HepG2 (cell line): ENCODE data around the gene GDA.

Experiments
- AGO2 ChIP-seq: fragments of 200-400 bp; formaldehyde crosslinking; optimal IDR thresholded peaks from 2 replicates; pipeline ENCODE3; 2017; ENCODE audit warnings: mild to moderate bottlenecking, low read depth, low read length, moderate library complexity
- JUNB ChIP-seq: sonication (generic); formaldehyde crosslinking; IDR thresholded peaks from 2 replicates; pipeline ENCODE4 v1.8.0; 2022; ENCODE audit warnings: missing genetic modification reagents, mild to moderate bottlenecking, borderline replicate concordance
- KAT2B ChIP-seq: fragments of 150-350 bp; IDR thresholded peaks from 2 replicates; pipeline ENCODE4 v1.6.1; 2014; ENCODE audit warnings: low read depth, low read length, borderline replicate concordance
- MED13 ChIP-seq: sonication (generic); formaldehyde crosslinking; IDR thresholded peaks from 2 replicates; pipeline ENCODE4 v1.5.0; 2020; ENCODE audit warnings: missing genetic modification reagents
- MIER3 ChIP-seq: IDR thresholded peaks from 2 replicates; pipeline ENCODE4 v1.6.1; 2016; ENCODE audit warnings: missing compliant biosample characterization, borderline replicate concordance
- TF ChIP-seq, protein P1 (sequence below): sonication (generic); formaldehyde crosslinking; IDR thresholded peaks from 2 replicates; pipeline ENCODE4 v1.5.0; 2020; ENCODE audit warnings: mild to moderate bottlenecking, missing genetic modification reagents, moderate library complexity
- TF ChIP-seq, protein P2 (sequence below): sonication (generic); formaldehyde crosslinking; conservative IDR thresholded peaks from 2 replicates; pipeline ENCODE4 v1.5.0; 2020; ENCODE audit warnings: missing genetic modification reagents

DNA sequence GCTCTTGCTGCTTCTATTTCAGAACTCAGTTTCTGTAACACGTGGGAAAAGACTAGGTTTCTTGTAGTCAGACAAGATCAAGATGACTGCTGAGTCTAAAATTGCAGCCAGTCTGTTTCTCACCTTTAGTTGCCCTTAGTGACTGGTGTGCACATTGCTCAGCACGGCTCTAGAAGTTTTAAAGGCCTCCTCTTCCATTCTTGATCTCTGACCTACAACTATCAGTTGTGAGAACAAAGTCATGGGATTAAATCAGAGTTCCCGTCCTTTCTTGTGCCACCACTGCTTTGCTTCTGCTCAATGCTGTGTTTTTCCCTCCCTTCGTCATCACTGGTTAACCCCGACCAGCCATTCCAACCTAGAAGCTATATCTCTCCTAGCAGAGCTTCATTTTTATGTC is 52.8 kb downstream of the GDA start:
- TF ChIP-seq, protein P1, sequence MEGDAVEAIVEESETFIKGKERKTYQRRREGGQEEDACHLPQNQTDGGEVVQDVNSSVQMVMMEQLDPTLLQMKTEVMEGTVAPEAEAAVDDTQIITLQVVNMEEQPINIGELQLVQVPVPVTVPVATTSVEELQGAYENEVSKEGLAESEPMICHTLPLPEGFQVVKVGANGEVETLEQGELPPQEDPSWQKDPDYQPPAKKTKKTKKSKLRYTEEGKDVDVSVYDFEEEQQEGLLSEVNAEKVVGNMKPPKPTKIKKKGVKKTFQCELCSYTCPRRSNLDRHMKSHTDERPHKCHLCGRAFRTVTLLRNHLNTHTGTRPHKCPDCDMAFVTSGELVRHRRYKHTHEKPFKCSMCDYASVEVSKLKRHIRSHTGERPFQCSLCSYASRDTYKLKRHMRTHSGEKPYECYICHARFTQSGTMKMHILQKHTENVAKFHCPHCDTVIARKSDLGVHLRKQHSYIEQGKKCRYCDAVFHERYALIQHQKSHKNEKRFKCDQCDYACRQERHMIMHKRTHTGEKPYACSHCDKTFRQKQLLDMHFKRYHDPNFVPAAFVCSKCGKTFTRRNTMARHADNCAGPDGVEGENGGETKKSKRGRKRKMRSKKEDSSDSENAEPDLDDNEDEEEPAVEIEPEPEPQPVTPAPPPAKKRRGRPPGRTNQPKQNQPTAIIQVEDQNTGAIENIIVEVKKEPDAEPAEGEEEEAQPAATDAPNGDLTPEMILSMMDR (CRISPR knock-in tag) = no peak
- no peak for TF ChIP-seq AGO2
- TF ChIP-seq JUNB = no peak
- TF ChIP-seq KAT2B = no peak
- TF ChIP-seq MED13 (CRISPR knock-in tag) = no peak
- no peak for TF ChIP-seq MIER3 (CRISPR knock-in tag)
- TF ChIP-seq, protein P2, sequence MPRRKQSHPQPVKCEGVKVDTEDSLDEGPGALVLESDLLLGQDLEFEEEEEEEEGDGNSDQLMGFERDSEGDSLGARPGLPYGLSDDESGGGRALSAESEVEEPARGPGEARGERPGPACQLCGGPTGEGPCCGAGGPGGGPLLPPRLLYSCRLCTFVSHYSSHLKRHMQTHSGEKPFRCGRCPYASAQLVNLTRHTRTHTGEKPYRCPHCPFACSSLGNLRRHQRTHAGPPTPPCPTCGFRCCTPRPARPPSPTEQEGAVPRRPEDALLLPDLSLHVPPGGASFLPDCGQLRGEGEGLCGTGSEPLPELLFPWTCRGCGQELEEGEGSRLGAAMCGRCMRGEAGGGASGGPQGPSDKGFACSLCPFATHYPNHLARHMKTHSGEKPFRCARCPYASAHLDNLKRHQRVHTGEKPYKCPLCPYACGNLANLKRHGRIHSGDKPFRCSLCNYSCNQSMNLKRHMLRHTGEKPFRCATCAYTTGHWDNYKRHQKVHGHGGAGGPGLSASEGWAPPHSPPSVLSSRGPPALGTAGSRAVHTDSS = no peak
